ENCODE data around the gene ACER2. TPM values are rescaled to one million over a fixed set of nuclear protein-coding genes. Genes with fewer than 3 reads are reported as not detected.

The ACER2 gene
- total RNA-seq, 2 donors from 2014 or later, result 2.3 to 2.4 TPM

- Histone ChIP-seq H3K36me3 (ENCODE audit: control insufficient read depth, insufficient read depth, low read length) (peaks cover 51% of the 10 kb centered on the region), H3K9me3 (ENCODE audit: control insufficient read depth, low read length) (no peaks in the 10 kb centered on the region), H3K9ac (ENCODE audit: extremely low read depth, low read length, poor library complexity, severe bottlenecking) (peak overlapping the region; percentile 98), H3K27me3 (ENCODE audit: control insufficient read depth, insufficient read depth, low read length, poor library complexity, severe bottlenecking) (no peaks in the 10 kb centered on the region), H3K4me1 (ENCODE audit: control insufficient read depth, insufficient read depth, low read length) (peaks cover 6% of the 10 kb centered on the region), H3K4me3 (ENCODE audit: low read length) (peak overlapping the region; percentile 94), H3K27ac (ENCODE audit: low read depth, low read length) (peak overlapping the region; percentile 97)
- H3K27me3 Mint-ChIP-seq (ENCODE audit: insufficient read depth), result no peaks in the 10 kb centered on the region
- WGBS, 2 experiments (ENCODE audit: insufficient coverage in 1 of 2, insufficient read length in 1 of 2), result 0 to 1% methylated on average over 7 to 12 of the region's 12 CpGs
- H3K9me3 Mint-ChIP-seq, result no peaks in the 10 kb centered on the region
- peaks cover 52% of the 10 kb centered on the region for H3K36me3 Mint-ChIP-seq (ENCODE audit: low read depth)
- peak overlapping the region; percentile 99 for H3K4me3 Mint-ChIP-seq
- H3K27ac Mint-ChIP-seq, result peak overlapping the region; percentile 100
- H3K4me1 Mint-ChIP-seq, result peaks cover 22% of the 10 kb centered on the region
- DNase-seq, result no peak
- TF ChIP-seq, protein P1, sequence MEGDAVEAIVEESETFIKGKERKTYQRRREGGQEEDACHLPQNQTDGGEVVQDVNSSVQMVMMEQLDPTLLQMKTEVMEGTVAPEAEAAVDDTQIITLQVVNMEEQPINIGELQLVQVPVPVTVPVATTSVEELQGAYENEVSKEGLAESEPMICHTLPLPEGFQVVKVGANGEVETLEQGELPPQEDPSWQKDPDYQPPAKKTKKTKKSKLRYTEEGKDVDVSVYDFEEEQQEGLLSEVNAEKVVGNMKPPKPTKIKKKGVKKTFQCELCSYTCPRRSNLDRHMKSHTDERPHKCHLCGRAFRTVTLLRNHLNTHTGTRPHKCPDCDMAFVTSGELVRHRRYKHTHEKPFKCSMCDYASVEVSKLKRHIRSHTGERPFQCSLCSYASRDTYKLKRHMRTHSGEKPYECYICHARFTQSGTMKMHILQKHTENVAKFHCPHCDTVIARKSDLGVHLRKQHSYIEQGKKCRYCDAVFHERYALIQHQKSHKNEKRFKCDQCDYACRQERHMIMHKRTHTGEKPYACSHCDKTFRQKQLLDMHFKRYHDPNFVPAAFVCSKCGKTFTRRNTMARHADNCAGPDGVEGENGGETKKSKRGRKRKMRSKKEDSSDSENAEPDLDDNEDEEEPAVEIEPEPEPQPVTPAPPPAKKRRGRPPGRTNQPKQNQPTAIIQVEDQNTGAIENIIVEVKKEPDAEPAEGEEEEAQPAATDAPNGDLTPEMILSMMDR (conservative IDR thresholded peaks at IDR 0.05), result no peak
Observed at GRCh38 chr9:19379283-19379682, 29.5 kb upstream of the ACER2 start.

- H3K4me1 ChIP-seq (ENCODE audit: control insufficient read depth, insufficient read depth, low read length), result peaks cover 6% of the 10 kb centered on the region
- TF ChIP-seq, protein P1 (conservative IDR thresholded peaks at IDR 0.05), result no peak
- H3K27ac ChIP-seq (ENCODE audit: low read depth, low read length), result peak overlapping the region; percentile 97
- WGBS, 2 experiments (ENCODE audit: insufficient coverage in 1 of 2, insufficient read length in 1 of 2), result 0% methylated on average over 2 to 30 of the region's 30 CpGs
- Mint-ChIP-seq H3K4me1 (peaks cover 22% of the 10 kb centered on the region), H3K36me3 (ENCODE audit: low read depth) (peaks cover 48% of the 10 kb centered on the region), H3K27me3 (ENCODE audit: insufficient read depth) (no peaks in the 10 kb centered on the region), H3K9me3 (no peaks in the 10 kb centered on the region), H3K4me3 (peak overlapping the region; percentile 99), H3K27ac (peak overlapping the region; percentile 100)
- peak overlapping the region; percentile 98 for H3K9ac ChIP-seq (ENCODE audit: extremely low read depth, low read length, poor library complexity, severe bottlenecking)
- H3K9me3 ChIP-seq (ENCODE audit: control insufficient read depth, low read length), result no peaks in the 10 kb centered on the region
- H3K36me3 ChIP-seq (ENCODE audit: control insufficient read depth, insufficient read depth, low read length), result peaks cover 47% of the 10 kb centered on the region
- H3K4me3 ChIP-seq (ENCODE audit: low read length), result peak overlapping the region; percentile 94
- no peaks in the 10 kb centered on the region for H3K27me3 ChIP-seq (ENCODE audit: control insufficient read depth, insufficient read depth, low read length, poor library complexity, severe bottlenecking)
- no peak for DNase-seq
Observed at GRCh38 chr9:19379697-19380046, 29.1 kb upstream of the ACER2 start.

GRCh38 chr9:19380826-19381075, 28.1 kb upstream of the ACER2 start:
- H3K9me3 ChIP-seq (ENCODE audit: control insufficient read depth, low read length), result no peaks in the 10 kb centered on the region
- peak overlapping the region; percentile 98 for H3K9ac ChIP-seq (ENCODE audit: extremely low read depth, low read length, poor library complexity, severe bottlenecking)
- peaks cover 6% of the 10 kb centered on the region for H3K4me1 ChIP-seq (ENCODE audit: control insufficient read depth, insufficient read depth, low read length)
- H3K27me3 ChIP-seq (ENCODE audit: control insufficient read depth, insufficient read depth, low read length, poor library complexity, severe bottlenecking), result no peaks in the 10 kb centered on the region
- no peak overlapping the region for H3K27ac ChIP-seq (ENCODE audit: low read depth, low read length)
- Mint-ChIP-seq H3K9me3 (no peaks in the 10 kb centered on the region), H3K36me3 (ENCODE audit: low read depth) (peaks cover 41% of the 10 kb centered on the region), H3K4me1 (peaks cover 22% of the 10 kb centered on the region), H3K27me3 (ENCODE audit: insufficient read depth) (no peaks in the 10 kb centered on the region), H3K27ac (peak overlapping the region; percentile 100), H3K4me3 (peak overlapping the region; percentile 99)
- TF ChIP-seq, protein P1 (conservative IDR thresholded peaks at IDR 0.05), result no peak
- H3K36me3 ChIP-seq (ENCODE audit: control insufficient read depth, insufficient read depth, low read length), result peaks cover 37% of the 10 kb centered on the region
- H3K4me3 ChIP-seq (ENCODE audit: low read length), result peak overlapping the region; percentile 94
- DNase-seq, result no peak
- WGBS, 2 experiments (ENCODE audit: insufficient coverage in 1 of 2, insufficient read length in 1 of 2), result 43 to 50% methylated on average over 2 to 6 of the region's 6 CpGs
